Astrocyte of the cerebellum (primary cell): Measurements from ENCODE around the gene ANXA11.
"Not testable (repeated sequence)": the region's sequence is repeated elsewhere in the genome, so short reads cannot be mapped to it uniquely, and the experiment has no call there.

ENCODE experiments used
- DNase-seq: peaks from one replicate; pipeline ENCODE4 v3.0.0-alpha.2; 2011; ENCODE audit warnings: low read depth
- H3K4me3 ChIP-seq: 2 replicates; pipeline ENCODE4 v1.5.1; 2011; ENCODE audit warnings: mild to moderate bottlenecking, low read depth, low read length, moderate library complexity
- in situ Hi-C: cut with HindIII; loops from 2 replicates; pipeline ENCODE4 v1.10.0; 2017; ENCODE audit warnings: low sequenced_read_pairs
- TF ChIP-seq, protein P1 (sequence below): IDR thresholded peaks from 2 replicates; pipeline ENCODE4 v1.5.1; 2012; ENCODE audit warnings: low read length, low read depth, moderate library complexity, mild to moderate bottlenecking; ENCODE audit errors: missing control alignments

ANXA11 gene

DNA sequence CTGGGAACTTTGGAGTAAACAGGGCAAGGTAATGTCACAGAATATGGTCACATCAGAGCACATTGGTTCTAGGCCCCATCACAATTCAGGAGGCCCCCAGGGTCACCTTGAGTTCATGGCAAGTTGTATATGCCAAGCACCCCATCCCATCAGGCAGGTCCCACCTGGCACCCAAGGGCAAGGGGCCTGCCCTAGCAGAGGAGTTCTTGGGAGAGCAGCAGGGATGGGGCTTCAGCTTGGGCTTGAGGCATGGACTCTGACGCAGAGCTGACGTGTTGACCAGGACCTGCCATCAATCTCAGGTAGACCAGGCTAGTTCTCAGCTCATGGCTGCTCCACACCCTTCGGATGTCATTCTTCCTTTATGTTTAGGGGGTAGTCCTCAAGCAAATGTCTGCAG, 51.9 kb downstream of the ANXA11 start:
- in situ Hi-C loops = no loop called here
- DNase-seq = no peak
- TF ChIP-seq, protein P1, sequence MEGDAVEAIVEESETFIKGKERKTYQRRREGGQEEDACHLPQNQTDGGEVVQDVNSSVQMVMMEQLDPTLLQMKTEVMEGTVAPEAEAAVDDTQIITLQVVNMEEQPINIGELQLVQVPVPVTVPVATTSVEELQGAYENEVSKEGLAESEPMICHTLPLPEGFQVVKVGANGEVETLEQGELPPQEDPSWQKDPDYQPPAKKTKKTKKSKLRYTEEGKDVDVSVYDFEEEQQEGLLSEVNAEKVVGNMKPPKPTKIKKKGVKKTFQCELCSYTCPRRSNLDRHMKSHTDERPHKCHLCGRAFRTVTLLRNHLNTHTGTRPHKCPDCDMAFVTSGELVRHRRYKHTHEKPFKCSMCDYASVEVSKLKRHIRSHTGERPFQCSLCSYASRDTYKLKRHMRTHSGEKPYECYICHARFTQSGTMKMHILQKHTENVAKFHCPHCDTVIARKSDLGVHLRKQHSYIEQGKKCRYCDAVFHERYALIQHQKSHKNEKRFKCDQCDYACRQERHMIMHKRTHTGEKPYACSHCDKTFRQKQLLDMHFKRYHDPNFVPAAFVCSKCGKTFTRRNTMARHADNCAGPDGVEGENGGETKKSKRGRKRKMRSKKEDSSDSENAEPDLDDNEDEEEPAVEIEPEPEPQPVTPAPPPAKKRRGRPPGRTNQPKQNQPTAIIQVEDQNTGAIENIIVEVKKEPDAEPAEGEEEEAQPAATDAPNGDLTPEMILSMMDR = no peak
- no peak overlapping the region for H3K4me3 ChIP-seq

DNA sequence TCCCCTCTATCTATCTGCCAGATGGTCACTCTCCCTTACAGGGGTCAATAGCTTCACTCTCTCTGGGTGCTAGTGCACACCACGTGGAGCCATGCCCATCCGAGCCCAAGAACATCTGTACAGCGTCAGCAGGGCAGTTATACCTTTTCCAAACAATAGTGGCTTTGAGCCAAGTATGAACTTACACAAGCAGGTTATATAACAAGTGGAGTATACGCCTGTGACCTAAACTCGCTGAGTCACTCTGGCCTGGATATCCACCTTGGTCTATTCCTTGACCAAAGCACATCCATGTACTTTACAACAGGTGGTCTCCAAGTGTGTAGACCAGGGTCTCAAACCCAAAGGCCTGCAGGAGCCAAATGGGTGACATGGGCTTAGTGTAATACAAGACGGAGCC, 52.5 kb downstream of the ANXA11 start:
- TF ChIP-seq, protein P1 = no peak
- in situ Hi-C loops = no loop called here
- DNase-seq = no peak
- no peak overlapping the region for H3K4me3 ChIP-seq

DNA sequence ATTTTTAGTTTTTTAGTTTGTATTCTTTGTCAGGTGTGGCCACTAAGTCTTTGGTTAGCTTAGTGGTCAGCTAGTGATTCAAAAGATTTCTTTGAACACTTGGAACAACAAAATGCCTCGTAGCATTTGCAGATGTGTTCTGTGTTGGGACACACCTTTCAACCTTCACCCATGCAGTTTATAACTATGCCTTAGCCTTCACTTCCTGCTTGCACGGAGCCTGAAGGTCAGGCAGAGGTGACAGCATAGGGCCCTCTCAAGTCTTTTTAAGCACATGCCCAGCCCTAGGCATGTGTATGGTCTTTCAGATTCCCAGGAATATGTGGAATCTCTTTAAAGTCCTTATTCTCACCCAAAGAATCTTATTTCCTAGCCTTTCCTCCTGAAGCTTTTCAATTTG, 55.2 kb downstream of the ANXA11 start:
- no peak overlapping the region for H3K4me3 ChIP-seq
- TF ChIP-seq, protein P1 = no peak
- in situ Hi-C loops = no loop called here
- no peak for DNase-seq

DNA sequence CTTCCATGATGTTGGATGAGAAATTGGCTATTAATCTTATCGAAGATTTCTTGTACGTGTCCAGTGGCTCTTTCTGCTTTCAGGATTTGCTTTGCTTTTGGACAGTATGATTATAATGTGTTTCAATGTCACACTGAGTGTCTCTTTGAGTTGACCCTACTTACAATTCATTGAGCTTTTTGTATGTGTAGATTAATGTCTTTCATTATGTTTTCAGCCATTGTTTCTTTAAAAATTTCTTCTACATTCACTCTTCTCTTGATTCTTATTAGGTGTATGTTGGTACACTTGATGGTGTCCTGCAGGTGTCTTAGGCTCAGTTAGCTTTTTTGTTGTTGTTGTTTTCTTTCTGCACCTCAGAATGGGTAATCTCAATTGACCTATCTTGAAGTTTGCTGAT, 56.2 kb downstream of the ANXA11 start:
- no peak overlapping the region for H3K4me3 ChIP-seq
- in situ Hi-C loops = no loop called here
- TF ChIP-seq, protein P1 = no peak
- DNase-seq = no peak

DNA sequence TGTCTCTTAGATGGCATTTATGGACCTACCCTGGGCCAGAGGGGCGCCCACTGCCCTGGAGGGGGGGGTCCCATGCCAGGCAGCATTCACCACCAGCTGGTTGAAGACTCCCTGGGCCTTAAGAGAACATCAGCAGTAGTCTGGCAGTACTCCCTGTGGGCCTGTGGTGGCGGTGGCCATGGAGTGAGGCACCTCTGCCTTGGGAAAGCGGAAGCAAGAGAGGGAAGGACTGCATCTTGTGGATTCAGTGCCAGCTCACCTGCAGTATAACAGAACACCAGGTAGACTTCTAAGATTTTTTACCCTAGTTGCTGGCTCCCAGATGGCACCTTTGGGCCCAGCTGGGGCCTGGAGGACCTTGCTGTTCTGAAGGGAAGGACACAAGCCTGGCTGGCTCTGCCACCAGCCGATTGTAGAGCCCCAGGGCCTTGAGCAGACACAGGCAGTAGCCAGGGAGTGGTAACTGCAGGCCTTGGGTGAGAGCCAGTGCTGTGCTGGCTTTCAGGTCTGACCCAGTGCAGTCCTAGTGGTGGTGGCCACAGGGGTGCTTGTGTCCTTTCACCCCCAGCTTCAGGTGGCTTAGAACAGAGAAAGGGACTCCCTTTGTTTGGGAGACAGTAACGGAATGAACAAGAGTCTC, 57.1 kb downstream of the ANXA11 start:
- TF ChIP-seq, protein P1 = no peak
- DNase-seq = no peak
- in situ Hi-C loops = no loop called here
- H3K4me3 ChIP-seq = no peak overlapping the region

DNA sequence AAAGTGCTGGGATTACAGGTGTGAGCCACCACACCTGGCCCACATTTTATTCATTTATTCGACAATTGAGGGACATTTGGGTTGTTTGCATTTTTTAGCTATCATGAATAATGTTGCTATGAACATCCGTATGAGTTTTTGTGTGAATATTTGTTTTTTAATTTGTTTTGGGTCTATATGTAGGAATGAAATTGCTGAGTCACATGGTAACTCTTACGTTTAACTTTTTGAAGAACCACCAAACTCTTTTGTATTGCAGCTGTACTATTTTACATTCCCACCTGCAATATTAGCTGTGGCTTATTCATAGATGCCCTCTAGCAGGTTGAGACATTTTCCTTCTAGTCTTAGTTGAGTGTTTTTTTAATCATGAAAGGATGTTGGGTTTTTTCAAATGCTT, 58.4 kb downstream of the ANXA11 start:
- in situ Hi-C loops = no loop called here
- H3K4me3 ChIP-seq = no peak overlapping the region
- no peak for DNase-seq
- TF ChIP-seq, protein P1 = no peak

DNA sequence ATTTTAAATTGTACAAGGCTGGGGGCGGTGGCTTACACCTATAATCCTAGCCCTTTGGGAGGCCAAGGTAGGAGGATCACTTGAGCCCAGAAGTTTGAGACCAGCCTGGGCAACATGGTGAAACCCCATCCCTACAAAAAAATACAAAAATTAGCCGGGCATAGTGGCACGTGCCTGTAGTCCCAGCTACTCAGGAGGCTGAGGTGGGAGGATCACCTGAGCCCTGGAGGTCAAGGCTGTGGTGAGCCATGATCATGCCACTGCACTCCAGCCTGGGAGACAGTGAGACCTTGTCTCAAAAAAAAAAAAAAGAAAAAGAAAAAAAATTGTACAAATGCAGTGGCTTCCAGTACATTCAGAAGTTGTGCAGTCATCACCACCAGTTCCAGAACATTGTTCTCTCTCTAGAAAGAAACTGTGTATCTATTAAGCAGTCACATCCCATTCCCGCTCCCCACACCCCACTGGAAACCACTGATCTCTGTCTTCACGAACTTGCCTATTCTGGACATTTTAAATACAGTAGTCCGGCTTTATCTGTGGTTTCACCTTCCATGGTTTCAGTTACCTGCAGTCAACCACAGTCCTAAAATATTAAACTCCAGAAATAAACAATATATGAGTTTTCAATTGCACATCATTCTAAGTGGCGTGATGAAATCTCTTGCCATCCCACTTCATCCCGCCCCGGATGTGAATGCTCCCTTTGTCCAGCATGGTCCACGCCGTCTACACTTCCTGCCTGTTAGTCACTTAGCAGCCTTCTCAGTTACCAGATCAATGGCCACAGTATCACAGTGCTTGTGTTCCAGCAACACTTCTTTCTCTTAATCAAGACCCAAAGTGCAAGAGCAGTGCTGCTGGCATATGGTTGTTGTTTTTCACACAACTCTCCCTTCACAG, 59.7 kb downstream of the ANXA11 start:
- H3K4me3 ChIP-seq, in situ Hi-C loops, DNase-seq: not testable (repeated sequence)
